LNCAP (cell line): ENCODE results near the gene ANO6.

Source experiments
- TF ChIP-seq, protein P1 (sequence below): fragments of 450-650 bp; IDR thresholded peaks from 2 replicates; pipeline ENCODE4 v1.5.1; 2017; ENCODE audit warnings: mild to moderate bottlenecking

The ANO6 gene

DNA sequence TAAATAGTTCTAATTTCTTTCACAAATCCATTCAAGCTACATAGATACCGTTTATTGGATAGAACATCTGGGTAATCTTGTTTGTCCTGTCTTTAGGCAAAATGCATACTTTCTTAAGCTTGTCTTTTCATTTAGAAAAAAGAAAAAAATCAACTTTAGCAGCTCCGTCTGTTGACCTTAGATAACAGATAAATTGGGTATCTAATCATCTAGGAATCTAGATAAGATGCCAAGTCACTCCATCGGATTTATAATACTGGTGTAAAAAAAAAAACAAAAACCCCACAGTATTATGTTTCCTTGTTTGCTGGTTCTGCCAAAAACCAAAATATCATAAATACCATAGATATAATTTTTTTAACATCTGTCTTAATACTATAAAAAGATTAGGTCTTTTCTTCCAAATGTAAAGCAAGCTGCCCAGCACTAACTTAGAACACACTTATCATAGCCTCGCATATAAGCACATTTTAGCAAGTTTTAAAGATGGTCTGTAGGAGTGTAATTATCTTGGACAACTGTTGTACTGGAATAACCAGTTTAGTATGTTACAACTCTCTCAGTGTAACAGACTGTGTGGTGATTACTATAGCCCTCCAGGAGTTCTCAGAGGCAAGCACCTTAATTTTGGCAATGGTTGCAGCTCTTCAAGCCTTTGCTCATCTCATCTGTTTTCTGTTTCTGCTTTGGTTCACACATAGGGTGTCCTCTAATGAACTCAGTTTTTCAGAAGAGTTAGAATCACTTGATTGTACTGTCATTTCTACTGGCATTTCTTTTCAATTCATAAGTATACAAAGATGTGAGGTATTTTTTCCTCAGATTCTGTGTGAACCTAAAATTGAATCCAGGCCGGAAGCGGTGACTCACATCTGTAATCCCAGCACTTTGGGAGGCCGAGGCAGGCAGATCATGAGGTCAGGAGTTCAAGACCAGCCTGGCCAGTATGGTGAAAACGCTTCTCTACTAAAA is 83.1 kb downstream of the ANO6 start:
- TF ChIP-seq, protein P1, sequence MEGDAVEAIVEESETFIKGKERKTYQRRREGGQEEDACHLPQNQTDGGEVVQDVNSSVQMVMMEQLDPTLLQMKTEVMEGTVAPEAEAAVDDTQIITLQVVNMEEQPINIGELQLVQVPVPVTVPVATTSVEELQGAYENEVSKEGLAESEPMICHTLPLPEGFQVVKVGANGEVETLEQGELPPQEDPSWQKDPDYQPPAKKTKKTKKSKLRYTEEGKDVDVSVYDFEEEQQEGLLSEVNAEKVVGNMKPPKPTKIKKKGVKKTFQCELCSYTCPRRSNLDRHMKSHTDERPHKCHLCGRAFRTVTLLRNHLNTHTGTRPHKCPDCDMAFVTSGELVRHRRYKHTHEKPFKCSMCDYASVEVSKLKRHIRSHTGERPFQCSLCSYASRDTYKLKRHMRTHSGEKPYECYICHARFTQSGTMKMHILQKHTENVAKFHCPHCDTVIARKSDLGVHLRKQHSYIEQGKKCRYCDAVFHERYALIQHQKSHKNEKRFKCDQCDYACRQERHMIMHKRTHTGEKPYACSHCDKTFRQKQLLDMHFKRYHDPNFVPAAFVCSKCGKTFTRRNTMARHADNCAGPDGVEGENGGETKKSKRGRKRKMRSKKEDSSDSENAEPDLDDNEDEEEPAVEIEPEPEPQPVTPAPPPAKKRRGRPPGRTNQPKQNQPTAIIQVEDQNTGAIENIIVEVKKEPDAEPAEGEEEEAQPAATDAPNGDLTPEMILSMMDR, result no peak

DNA sequence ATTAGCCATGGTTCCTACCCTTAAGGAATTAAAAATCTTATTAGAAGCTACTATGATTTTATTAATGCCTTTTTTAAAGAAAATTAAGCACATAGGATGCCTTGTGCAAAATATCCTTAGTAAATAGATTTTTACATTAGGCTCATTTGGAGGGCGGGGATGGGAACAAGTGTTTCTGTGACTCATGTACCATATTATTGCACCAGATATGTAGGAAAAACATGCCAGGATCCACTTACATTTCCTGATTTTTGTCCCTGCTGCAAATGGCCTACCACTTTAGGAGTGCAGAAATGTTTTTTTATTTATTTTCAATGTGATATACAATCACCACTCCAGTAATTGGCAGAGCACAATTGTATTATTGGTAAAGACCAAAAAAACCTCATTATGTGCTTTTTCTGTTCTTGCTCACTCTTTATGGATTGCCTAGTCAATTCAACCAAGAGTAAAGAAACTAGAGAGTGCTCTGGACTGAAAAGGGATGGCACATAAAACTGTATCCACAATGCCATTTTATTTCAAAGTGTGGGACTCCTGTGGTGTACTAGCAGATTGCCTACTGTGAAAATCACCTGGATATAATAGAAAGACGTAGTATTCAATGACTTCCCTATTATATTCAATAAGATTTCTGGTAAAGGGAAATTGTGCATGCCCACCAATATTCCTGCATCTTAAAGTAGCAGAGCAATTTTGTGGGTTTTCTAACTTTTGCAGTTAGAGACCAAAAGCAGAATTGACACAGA is 86.9 kb downstream of the ANO6 start:
- TF ChIP-seq, protein P1, result no peak

DNA sequence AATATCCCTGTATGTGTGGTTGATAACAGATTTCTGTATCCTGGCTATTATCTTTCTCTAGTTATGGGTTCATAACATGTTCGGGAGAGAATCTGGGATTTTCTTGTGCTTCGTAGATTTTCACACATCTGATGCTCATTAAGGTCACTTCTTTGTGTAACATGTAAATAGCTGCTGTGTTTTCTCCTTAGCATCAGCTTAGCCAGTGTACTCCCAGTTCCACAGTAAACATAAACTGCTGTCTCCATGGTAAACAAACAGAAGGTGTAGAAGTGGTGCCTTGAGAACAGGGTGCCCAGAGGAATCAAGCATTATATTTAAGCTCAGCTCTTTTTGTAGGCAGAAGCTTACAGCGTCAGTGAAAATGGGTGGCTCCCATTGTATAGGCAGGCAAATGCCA is 88.0 kb downstream of the ANO6 start:
- TF ChIP-seq, protein P1, result no peak

DNA sequence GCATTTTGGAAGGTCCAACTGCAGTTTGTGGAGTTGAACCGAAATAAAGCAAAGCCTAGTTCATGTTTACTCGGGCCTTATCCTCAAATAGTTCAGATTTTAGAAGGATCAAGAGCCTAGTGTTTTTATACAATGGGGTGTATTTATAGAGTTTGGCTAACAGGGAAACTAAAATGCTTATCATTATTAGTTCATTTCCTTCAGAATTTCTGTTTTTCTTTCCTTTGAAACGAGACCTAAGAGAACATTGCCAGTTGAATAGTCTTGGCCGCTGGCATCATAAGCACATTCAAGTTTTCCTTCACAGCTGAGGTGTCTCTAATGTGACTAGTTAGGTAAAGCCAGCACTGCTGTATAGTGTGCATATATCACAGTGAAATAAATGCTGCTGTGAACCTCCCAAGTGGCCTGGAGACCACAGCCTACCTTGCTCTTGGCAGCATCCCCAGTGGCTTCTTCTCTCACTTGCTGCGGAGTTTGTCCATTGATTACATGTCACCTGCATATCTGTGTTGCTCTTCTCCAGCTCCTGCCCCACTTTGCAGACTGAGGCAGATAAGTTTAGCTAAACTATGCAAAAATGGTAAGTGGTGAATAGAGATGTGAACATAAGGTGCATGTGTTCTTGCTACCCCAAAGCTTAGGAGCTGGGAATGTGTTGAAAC is 88.8 kb downstream of the ANO6 start:
- TF ChIP-seq, protein P1, result no peak

GRCh38 chr12:45305907-45306306 is 90.0 kb downstream of the ANO6 start:
- TF ChIP-seq, protein P1, result no peak

DNA sequence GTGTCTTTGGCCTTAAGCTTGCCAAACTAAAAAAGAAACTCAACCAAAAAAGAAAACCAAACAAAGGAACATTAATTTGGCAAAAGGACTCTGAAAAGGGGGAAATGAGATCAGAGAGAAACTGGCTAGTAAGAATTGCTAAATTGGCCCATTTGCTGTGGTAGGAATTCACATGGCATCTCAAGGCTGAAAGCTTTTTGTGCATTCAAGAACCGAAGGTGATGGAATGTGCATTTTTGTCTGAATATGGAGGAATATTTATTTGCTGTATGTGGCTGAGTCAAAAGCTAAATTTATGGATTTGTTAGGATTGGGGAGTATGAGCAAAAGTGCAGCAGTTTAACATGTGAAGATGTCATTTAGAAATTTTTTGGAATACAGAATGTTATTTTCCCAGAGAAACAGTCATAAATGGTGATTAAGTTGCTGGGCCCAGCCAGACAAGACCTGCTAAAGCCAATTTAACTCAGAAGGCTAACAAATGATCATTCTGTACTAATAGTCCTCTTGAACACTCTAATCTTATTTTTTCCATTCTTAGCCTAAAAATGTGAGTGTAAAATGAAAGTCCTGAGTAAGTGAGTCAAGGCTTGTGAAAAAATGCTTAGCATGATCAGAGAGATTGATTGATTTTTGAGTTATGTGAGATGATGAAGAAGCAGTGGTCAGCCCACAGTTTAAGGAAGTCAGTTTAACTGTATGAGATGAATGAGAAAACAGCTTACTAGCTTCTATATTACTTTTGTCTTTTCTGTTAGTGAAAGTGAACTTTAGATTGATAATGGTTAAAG is 94.1 kb downstream of the ANO6 start:
- TF ChIP-seq, protein P1, result no peak

DNA sequence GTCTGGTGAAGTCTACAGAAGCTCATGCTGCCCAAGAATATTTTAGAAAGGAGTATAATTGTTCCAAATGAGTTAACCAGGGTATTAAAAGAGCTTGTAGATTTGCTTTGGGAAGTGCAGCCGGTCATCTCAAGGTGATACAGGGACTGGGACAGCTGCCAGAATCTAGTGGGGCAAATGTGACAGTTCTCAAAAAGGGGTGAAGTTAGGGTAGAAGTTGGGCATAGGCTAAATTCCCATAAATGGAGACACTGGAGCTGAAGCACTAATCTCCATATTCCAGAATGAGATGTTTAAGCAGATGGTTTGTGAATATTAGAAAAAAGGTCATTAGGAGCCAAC is 94.7 kb downstream of the ANO6 start:
- TF ChIP-seq, protein P1, result no peak
